GM12864 (cell line): ENCODE results near the gene CHSY1.

Experiments
- DNase-seq: peaks from one replicate; pipeline ENCODE4 v3.0.0-alpha.2; 2011; ENCODE audit warnings: low read depth
- H3K4me3 ChIP-seq: 2 replicates; pipeline ENCODE4 v1.5.1; 2011; ENCODE audit warnings: mild to moderate bottlenecking, low read depth, low read length, control low read depth
- CTCF ChIP-seq: IDR thresholded peaks from 2 replicates; pipeline ENCODE4 v1.5.1; 2011; ENCODE audit warnings: low read depth, mild to moderate bottlenecking, moderate library complexity, low read length, control low read depth, inconsistent platforms; ENCODE audit errors: missing control alignments

The CHSY1 gene

GRCh38 chr15:101165905-101166471 is 85.9 kb downstream of the CHSY1 start:
- no peak for DNase-seq
- no peak for TF ChIP-seq CTCF
- no peak overlapping the region for H3K4me3 ChIP-seq

GRCh38 chr15:101162701-101163483 is 89.0 kb downstream of the CHSY1 start:
- no peak for DNase-seq

GRCh38 chr15:101161656-101162055 is 90.2 kb downstream of the CHSY1 start:
- TF ChIP-seq CTCF: no peak
- H3K4me3 ChIP-seq: no peak overlapping the region
- DNase-seq: no peak

More at GRCh38 chr15:101162701-101163483, 89.0 kb downstream of the CHSY1 start:
- no peak for TF ChIP-seq CTCF
- no peak overlapping the region for H3K4me3 ChIP-seq

GRCh38 chr15:101159936-101160815 is 91.7 kb downstream of the CHSY1 start:
- no peak for TF ChIP-seq CTCF
- no peak for DNase-seq
- no peak overlapping the region for H3K4me3 ChIP-seq

GRCh38 chr15:101159096-101159935 is 92.5 kb downstream of the CHSY1 start:
- no peak for TF ChIP-seq CTCF
- no peak for DNase-seq
- H3K4me3 ChIP-seq: no peak overlapping the region
